ENCODE measurements around the gene TTPAL.

The TTPAL gene

GRCh38 chr20:44461803-44462174 lies 13.9 kb upstream of the TTPAL start:
- H3K27me3 ChIP-seq (ENCODE audit: insufficient read depth, low read depth, severe bottlenecking), result peaks cover 2% of the 10 kb centered on the region
- DNase-seq, result no peak
- H3K9me3 ChIP-seq (ENCODE audit: severe bottlenecking), result no peaks in the 10 kb centered on the region
- no peak for TF ChIP-seq CTCF (IDR thresholded peaks at IDR 0.05; ENCODE audit: low read depth, low read length)
- no peak overlapping the region for H3K27ac ChIP-seq
- no peak overlapping the region for H3K4me3 ChIP-seq (ENCODE audit: low read depth, low read length)
- no peaks in the 10 kb centered on the region for H3K36me3 ChIP-seq

- H3K36me3 ChIP-seq, result no peaks in the 10 kb centered on the region
- H3K27me3 ChIP-seq (ENCODE audit: insufficient read depth, low read depth, severe bottlenecking), result peaks cover 2% of the 10 kb centered on the region
- TF ChIP-seq CTCF (IDR thresholded peaks at IDR 0.05; ENCODE audit: low read depth, low read length), result no peak
- DNase-seq, result no peak
- H3K27ac ChIP-seq, result no peak overlapping the region
- no peak overlapping the region for H3K4me3 ChIP-seq (ENCODE audit: low read depth, low read length)
- H3K9me3 ChIP-seq (ENCODE audit: severe bottlenecking), result no peaks in the 10 kb centered on the region
These were observed 12.2 kb upstream of the TTPAL start for GRCh38 chr20:44463466-44463865.

GRCh38 chr20:44464514-44464913 lies 11.2 kb upstream of the TTPAL start:
- TF ChIP-seq CTCF (IDR thresholded peaks at IDR 0.05; ENCODE audit: low read depth, low read length), result no peak
- Histone ChIP-seq H3K9me3 (ENCODE audit: severe bottlenecking) (no peaks in the 10 kb centered on the region), H3K27me3 (ENCODE audit: insufficient read depth, low read depth, severe bottlenecking) (peaks cover 5% of the 10 kb centered on the region), H3K36me3 (no peaks in the 10 kb centered on the region), H3K27ac (no peak overlapping the region), H3K4me3 (ENCODE audit: low read depth, low read length) (no peak overlapping the region)
- DNase-seq, result no peak

GRCh38 chr20:44465001-44465560 lies 10.6 kb upstream of the TTPAL start:
- H3K36me3 ChIP-seq, result no peaks in the 10 kb centered on the region
- no peaks in the 10 kb centered on the region for H3K9me3 ChIP-seq (ENCODE audit: severe bottlenecking)
- H3K27ac ChIP-seq, result no peak overlapping the region
- no peak for DNase-seq
- H3K4me3 ChIP-seq (ENCODE audit: low read depth, low read length), result no peak overlapping the region
- peaks cover 6% of the 10 kb centered on the region for H3K27me3 ChIP-seq (ENCODE audit: insufficient read depth, low read depth, severe bottlenecking)
- no peak for TF ChIP-seq CTCF (IDR thresholded peaks at IDR 0.05; ENCODE audit: low read depth, low read length)

GRCh38 chr20:44467289-44467883 lies 8.3 kb upstream of the TTPAL start:
- no peak overlapping the region for H3K27ac ChIP-seq
- DNase-seq, result no peak
- peaks cover 19% of the 10 kb centered on the region for H3K27me3 ChIP-seq (ENCODE audit: insufficient read depth, low read depth, severe bottlenecking)
- TF ChIP-seq CTCF (IDR thresholded peaks at IDR 0.05; ENCODE audit: low read depth, low read length), result no peak
- no peaks in the 10 kb centered on the region for H3K9me3 ChIP-seq (ENCODE audit: severe bottlenecking)
- H3K4me3 ChIP-seq (ENCODE audit: low read depth, low read length), result no peak overlapping the region
- H3K36me3 ChIP-seq, result no peaks in the 10 kb centered on the region

Measured in WERI-Rb-1 (cell line).